Measurements from ENCODE around the gene RBM42. TPM values are rescaled to one million over a fixed set of nuclear protein-coding genes. Genes with fewer than 3 reads are reported as not detected.

The RBM42 gene
- total and polyA plus RNA-seq, 2 donors (not counting 1 experiment from before 2014, with no cell fraction given) = 29.9 to 32.9 TPM

- Histone ChIP-seq H2AFZ (ENCODE audit: low read length) (no peak overlapping the region), H3K9me3 (ENCODE audit: control insufficient read depth, insufficient read depth, low read depth, low read length) (no peaks in the 10 kb centered on the region), H3K9ac (ENCODE audit: insufficient read depth, low read length) (no peak overlapping the region), H3K27ac (ENCODE audit: insufficient read depth, low read length) (no peak overlapping the region), H3K79me2 (ENCODE audit: control insufficient read depth, insufficient read depth, low read length) (no peaks in the 10 kb centered on the region), H3K27me3 (ENCODE audit: control insufficient read depth, insufficient read depth, low read length) (no peaks in the 10 kb centered on the region), H4K20me1 (ENCODE audit: control insufficient read depth, extremely low read depth, insufficient read depth, low read length) (no peaks in the 10 kb centered on the region), H3K4me3 (replicated peaks in 1 of 4; ENCODE audit: control extremely low read depth in 1 of 4, insufficient read depth in 1 of 4, low read depth in 3 of 4, low read length in 4 of 4) (no peak overlapping the region), H3K4me2 (ENCODE audit: extremely low read depth, insufficient read depth, low read length) (no peak overlapping the region), H3K36me3 (ENCODE audit: control insufficient read depth, insufficient read depth, low read length) (peaks cover 18% of the 10 kb centered on the region), H3K4me1 (ENCODE audit: control insufficient read depth, extremely low read depth, insufficient read depth, low read length) (no peaks in the 10 kb centered on the region)
- TF ChIP-seq EZH2 (IDR thresholded peaks at IDR 0.05; ENCODE audit: low read length, missing control alignments) (no peak), CTCF (conservative IDR thresholded peaks at IDR 0.05 in 1 of 2, IDR thresholded peaks at IDR 0.05 in 1 of 2; ENCODE audit: low read depth in 1 of 2, low read length in 2 of 2) (no peak)
- DNase-seq (ENCODE audit: low read depth in 2 of 2) = no peak
Measured at GRCh38 chr19:35639321-35639639, 10.4 kb downstream of the RBM42 start.

DNA sequence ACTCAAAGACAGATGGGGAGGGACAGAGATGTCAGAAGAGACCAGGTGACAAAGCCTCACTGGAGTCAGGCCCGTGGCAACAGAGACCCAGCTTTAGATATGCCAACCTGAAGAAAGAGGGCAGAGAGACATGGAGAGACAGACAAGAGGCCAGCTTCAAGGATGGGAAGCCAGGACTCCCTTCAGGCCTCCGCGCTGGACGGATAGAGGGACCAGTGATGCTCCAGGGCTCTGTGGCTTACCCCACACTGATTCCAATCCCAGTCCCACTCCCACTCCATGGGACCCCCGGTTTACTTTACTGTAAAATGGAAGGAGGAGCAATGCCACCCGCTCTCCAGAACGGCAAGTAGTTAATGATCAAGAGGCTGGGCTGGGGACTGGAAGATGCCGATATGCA, 11.0 kb downstream of the RBM42 start:
- Histone ChIP-seq H3K79me2 (ENCODE audit: control insufficient read depth, insufficient read depth, low read length) (no peaks in the 10 kb centered on the region), H4K20me1 (ENCODE audit: control insufficient read depth, extremely low read depth, insufficient read depth, low read length) (no peaks in the 10 kb centered on the region), H3K4me2 (ENCODE audit: extremely low read depth, insufficient read depth, low read length) (no peak overlapping the region), H3K4me3 (replicated peaks in 1 of 4; ENCODE audit: control extremely low read depth in 1 of 4, insufficient read depth in 1 of 4, low read depth in 3 of 4, low read length in 4 of 4) (no peak overlapping the region), H3K4me1 (ENCODE audit: control insufficient read depth, extremely low read depth, insufficient read depth, low read length) (peaks cover 2% of the 10 kb centered on the region), H3K36me3 (ENCODE audit: control insufficient read depth, insufficient read depth, low read length) (peaks cover 17% of the 10 kb centered on the region), H3K27ac (ENCODE audit: insufficient read depth, low read length) (no peak overlapping the region), H3K27me3 (ENCODE audit: control insufficient read depth, insufficient read depth, low read length) (no peaks in the 10 kb centered on the region), H3K9ac (ENCODE audit: insufficient read depth, low read length) (no peak overlapping the region), H2AFZ (ENCODE audit: low read length) (no peak overlapping the region), H3K9me3 (ENCODE audit: control insufficient read depth, insufficient read depth, low read depth, low read length) (no peaks in the 10 kb centered on the region)
- TF ChIP-seq EZH2 (IDR thresholded peaks at IDR 0.05; ENCODE audit: low read length, missing control alignments) = no peak
- no peak for TF ChIP-seq CTCF (conservative IDR thresholded peaks at IDR 0.05 in 1 of 2, IDR thresholded peaks at IDR 0.05 in 1 of 2; ENCODE audit: low read depth in 1 of 2, low read length in 2 of 2)
- no peak for DNase-seq (ENCODE audit: low read depth in 2 of 2)

DNA sequence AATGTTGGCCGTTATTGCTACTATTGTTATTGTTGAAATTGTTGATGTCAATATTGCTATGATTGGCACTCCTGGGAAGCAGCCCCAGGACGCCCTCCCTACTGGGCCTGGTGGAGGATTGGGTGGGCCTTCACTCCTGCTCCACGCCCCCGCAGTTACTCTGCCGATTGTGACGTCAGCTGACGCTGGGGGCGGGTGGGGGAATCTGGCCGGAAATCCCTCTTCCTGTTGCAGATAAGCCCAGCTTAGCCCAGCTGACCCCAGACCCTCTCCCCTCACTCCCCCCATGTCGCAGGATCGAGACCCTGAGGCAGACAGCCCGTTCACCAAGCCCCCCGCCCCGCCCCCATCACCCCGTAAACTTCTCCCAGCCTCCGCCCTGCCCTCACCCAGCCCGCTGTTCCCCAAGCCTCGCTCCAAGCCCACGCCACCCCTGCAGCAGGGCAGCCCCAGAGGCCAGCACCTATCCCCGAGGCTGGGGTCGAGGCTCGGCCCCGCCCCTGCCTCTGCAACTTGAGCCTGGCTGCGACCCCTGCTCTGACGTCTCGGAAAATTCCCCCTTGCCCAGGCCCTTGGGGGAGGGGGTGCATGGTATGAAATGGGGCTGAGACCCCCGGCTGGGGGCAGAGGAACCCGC, 12.8 kb downstream of the RBM42 start, which contains the start of gene ETV2:
ETV2 (plus strand) TSS at position 231 of the 637 bp plus-strand sequence. CDS start 716 bp downstream, outside the sequence.
- Histone ChIP-seq H3K9ac (ENCODE audit: insufficient read depth, low read length) (no peak within 1 kb of the TSS), H3K27ac (ENCODE audit: insufficient read depth, low read length) (no peak within 1 kb of the TSS), H3K4me1 (ENCODE audit: control insufficient read depth, extremely low read depth, insufficient read depth, low read length) (peaks cover 2% of the 10 kb centered on the region), H3K4me2 (ENCODE audit: extremely low read depth, insufficient read depth, low read length) (peak within 1 kb of the TSS; percentile 28), H3K79me2 (ENCODE audit: control insufficient read depth, insufficient read depth, low read length) (no peaks in the 10 kb centered on the region), H3K9me3 (ENCODE audit: control insufficient read depth, insufficient read depth, low read depth, low read length) (no peaks in the 10 kb centered on the region), H3K4me3 (replicated peaks in 1 of 4; ENCODE audit: control extremely low read depth in 1 of 4, insufficient read depth in 1 of 4, low read depth in 3 of 4, low read length in 4 of 4) (no peak within 1 kb of the TSS), H2AFZ (ENCODE audit: low read length) (peak within 1 kb of the TSS; percentile 28), H4K20me1 (ENCODE audit: control insufficient read depth, extremely low read depth, insufficient read depth, low read length) (no peaks in the 10 kb centered on the region), H3K36me3 (ENCODE audit: control insufficient read depth, insufficient read depth, low read length) (peaks cover 10% of the 10 kb centered on the region), H3K27me3 (ENCODE audit: control insufficient read depth, insufficient read depth, low read length) (no peaks in the 10 kb centered on the region)
- TF ChIP-seq EZH2 (IDR thresholded peaks at IDR 0.05; ENCODE audit: low read length, missing control alignments) (no peak), CTCF (conservative IDR thresholded peaks at IDR 0.05 in 1 of 2, IDR thresholded peaks at IDR 0.05 in 1 of 2; ENCODE audit: low read depth in 1 of 2, low read length in 2 of 2) (no peak)
- peak; percentile 13 to 41 for DNase-seq (ENCODE audit: low read depth in 2 of 2)
